ENCODE results near the gene RNF181. TPM values are rescaled to one million over a fixed set of nuclear protein-coding genes. Genes with fewer than 3 reads are reported as not detected.

RNF181 gene
- total and polyA plus RNA-seq, 2 of the 13 experiments (the other 11 are each of a cell fraction or from before 2014, with no cell fraction given) = 224 to 578 TPM

DNA sequence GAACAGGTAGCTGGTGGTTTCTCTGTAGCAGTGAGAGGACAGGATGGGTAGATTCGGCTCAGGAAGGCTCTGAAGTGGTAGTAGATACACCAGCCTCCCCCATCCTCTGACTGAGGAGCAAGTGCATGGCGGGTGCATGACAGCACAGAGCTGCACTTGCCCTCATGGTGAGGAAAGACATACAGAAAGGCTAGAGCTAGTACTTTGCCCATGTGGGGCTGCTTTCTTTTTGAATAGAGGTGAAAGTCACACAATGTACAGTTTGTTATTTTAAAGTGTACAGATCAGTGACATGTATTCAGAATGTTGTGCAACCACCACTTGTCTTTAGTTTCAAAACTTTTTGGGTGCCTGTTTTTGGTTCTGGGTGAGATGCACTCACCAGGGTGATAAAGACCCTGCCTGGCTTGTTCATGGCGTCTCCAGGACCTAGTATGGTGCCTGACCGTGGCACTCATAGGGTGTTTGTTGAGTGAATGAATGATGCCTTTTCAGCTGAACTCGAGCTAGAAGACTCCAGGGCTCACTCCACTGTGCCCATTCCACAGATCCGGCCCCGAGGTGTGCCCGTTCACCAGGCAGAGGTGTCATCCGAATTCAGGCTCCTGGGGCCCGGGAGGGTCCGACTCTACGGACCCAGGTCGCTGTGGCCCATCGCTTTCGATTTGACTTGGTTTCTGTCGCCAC, 11.7 kb upstream of the RNF181 start (continued):
- TF ChIP-seq ZBTB2 (CRISPR knock-in tag; IDR thresholded peaks at IDR 0.05; ENCODE audit: low read depth) = no peak
- TF ChIP-seq IRX3 (CRISPR knock-in tag; IDR thresholded peaks at IDR 0.05; ENCODE audit: borderline replicate concordance, low read depth) = no peak
- TF ChIP-seq, protein P1, sequence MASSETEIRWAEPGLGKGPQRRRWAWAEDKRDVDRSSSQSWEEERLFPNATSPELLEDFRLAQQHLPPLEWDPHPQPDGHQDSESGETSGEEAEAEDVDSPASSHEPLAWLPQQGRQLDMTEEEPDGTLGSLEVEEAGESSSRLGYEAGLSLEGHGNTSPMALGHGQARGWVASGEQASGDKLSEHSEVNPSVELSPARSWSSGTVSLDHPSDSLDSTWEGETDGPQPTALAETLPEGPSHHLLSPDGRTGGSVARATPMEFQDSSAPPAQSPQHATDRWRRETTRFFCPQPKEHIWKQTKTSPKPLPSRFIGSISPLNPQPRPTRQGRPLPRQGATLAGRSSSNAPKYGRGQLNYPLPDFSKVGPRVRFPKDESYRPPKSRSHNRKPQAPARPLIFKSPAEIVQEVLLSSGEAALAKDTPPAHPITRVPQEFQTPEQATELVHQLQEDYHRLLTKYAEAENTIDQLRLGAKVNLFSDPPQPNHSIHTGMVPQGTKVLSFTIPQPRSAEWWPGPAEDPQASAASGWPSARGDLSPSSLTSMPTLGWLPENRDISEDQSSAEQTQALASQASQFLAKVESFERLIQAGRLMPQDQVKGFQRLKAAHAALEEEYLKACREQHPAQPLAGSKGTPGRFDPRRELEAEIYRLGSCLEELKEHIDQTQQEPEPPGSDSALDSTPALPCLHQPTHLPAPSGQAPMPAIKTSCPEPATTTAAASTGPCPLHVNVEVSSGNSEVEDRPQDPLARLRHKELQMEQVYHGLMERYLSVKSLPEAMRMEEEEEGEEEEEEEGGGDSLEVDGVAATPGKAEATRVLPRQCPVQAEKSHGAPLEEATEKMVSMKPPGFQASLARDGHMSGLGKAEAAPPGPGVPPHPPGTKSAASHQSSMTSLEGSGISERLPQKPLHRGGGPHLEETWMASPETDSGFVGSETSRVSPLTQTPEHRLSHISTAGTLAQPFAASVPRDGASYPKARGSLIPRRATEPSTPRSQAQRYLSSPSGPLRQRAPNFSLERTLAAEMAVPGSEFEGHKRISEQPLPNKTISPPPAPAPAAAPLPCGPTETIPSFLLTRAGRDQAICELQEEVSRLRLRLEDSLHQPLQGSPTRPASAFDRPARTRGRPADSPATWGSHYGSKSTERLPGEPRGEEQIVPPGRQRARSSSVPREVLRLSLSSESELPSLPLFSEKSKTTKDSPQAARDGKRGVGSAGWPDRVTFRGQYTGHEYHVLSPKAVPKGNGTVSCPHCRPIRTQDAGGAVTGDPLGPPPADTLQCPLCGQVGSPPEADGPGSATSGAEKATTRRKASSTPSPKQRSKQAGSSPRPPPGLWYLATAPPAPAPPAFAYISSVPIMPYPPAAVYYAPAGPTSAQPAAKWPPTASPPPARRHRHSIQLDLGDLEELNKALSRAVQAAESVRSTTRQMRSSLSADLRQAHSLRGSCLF (CRISPR knock-in tag; IDR thresholded peaks at IDR 0.05; ENCODE audit: borderline replicate concordance) = no peak
- TF ChIP-seq PHF5A (CRISPR knock-in tag; IDR thresholded peaks at IDR 0.05; ENCODE audit: low read depth, unreplicated experiment) = no peak
- no peak for TF ChIP-seq SMARCC2 (IDR thresholded peaks at IDR 0.05)
- TF ChIP-seq NFIB (CRISPR knock-in tag; IDR thresholded peaks at IDR 0.05; ENCODE audit: borderline replicate concordance) = no peak
- no peak for TF ChIP-seq CCDC6 (CRISPR knock-in tag; IDR thresholded peaks at IDR 0.05)
- TF ChIP-seq TRAFD1 (CRISPR knock-in tag; IDR thresholded peaks at IDR 0.05; ENCODE audit: borderline replicate concordance) = no peak
- no peak for TF ChIP-seq ISX (CRISPR knock-in tag; conservative IDR thresholded peaks at IDR 0.05)
- TF ChIP-seq TARDBP (CRISPR knock-in tag; IDR thresholded peaks at IDR 0.05) = no peak; the same call in 1 of the 2 replicates
- TF ChIP-seq, protein P2, sequence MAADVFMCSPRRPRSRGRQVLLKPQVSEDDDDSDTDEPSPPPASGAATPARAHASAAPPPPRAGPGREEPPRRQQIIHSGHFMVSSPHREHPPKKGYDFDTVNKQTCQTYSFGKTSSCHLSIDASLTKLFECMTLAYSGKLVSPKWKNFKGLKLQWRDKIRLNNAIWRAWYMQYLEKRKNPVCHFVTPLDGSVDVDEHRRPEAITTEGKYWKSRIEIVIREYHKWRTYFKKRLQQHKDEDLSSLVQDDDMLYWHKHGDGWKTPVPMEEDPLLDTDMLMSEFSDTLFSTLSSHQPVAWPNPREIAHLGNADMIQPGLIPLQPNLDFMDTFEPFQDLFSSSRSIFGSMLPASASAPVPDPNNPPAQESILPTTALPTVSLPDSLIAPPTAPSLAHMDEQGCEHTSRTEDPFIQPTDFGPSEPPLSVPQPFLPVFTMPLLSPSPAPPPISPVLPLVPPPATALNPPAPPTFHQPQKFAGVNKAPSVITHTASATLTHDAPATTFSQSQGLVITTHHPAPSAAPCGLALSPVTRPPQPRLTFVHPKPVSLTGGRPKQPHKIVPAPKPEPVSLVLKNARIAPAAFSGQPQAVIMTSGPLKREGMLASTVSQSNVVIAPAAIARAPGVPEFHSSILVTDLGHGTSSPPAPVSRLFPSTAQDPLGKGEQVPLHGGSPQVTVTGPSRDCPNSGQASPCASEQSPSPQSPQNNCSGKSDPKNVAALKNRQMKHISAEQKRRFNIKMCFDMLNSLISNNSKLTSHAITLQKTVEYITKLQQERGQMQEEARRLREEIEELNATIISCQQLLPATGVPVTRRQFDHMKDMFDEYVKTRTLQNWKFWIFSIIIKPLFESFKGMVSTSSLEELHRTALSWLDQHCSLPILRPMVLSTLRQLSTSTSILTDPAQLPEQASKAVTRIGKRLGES (CRISPR knock-in tag; IDR thresholded peaks at IDR 0.05; ENCODE audit: borderline replicate concordance) = no peak
- no peak for TF ChIP-seq SRSF4 (IDR thresholded peaks at IDR 0.05; ENCODE audit: low read depth, low read length, poor library complexity, severe bottlenecking)
- no peak for TF ChIP-seq ZNF768 (CRISPR knock-in tag; IDR thresholded peaks at IDR 0.05)
- TF ChIP-seq MED13 (CRISPR knock-in tag; IDR thresholded peaks at IDR 0.05) = no peak
- TF ChIP-seq ZNF501 (CRISPR knock-in tag; IDR thresholded peaks at IDR 0.05) = peak; percentile 9; the same call in 1 of the 2 replicates
- TF ChIP-seq, protein P3, sequence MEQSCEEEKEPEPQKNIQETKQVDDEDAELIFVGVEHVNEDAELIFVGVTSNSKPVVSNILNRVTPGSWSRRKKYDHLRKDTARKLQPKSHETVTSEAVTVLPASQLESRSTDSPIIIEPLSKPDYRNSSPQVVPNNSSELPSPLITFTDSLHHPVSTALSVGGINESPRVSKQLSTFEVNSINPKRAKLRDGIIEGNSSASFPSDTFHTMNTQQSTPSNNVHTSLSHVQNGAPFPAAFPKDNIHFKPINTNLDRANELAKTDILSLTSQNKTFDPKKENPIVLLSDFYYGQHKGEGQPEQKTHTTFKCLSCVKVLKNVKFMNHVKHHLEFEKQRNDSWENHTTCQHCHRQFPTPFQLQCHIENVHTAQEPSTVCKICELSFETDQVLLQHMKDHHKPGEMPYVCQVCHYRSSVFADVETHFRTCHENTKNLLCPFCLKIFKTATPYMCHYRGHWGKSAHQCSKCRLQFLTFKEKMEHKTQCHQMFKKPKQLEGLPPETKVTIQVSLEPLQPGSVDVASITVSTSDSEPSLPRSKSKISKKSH (CRISPR knock-in tag; IDR thresholded peaks at IDR 0.05; ENCODE audit: borderline replicate concordance) = 0 out of 2 replicates have a peak, but pooled peaks have one; percentile 5
